22Rv1 (cell line): ENCODE results near the gene CCNK.

ENCODE experiments used
- ZFX ChIP-seq: fragments of 450-650 bp; IDR thresholded peaks from 2 replicates; pipeline ENCODE4 v1.6.1; 2017; ENCODE audit warnings: antibody characterized with exemption, borderline replicate concordance
- TF ChIP-seq, protein P1 (sequence below): fragments of 450-650 bp; IDR thresholded peaks from 2 replicates; pipeline ENCODE4 v1.5.1; 2017; ENCODE audit warnings: mild to moderate bottlenecking

DNA sequence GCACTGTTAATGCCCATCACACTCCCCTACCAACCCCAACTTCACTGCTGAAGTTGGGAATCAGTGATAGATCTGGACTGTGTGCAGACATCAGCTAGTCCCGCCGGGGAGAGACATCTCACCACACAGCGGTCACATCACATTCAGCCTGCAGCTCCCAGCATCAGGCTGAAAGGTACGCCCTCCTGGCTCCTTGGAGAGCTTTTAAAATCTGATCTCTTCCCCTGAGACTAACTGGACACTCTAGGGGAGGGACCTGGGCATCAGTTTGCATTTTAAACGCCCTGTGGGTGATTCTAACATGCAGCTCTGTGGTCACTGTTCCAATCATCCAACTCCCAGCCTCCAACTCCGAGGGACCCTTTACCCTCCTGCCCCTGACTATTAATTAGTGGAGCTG is 64.4 kb downstream of the CCNK start:
- TF ChIP-seq, protein P1, sequence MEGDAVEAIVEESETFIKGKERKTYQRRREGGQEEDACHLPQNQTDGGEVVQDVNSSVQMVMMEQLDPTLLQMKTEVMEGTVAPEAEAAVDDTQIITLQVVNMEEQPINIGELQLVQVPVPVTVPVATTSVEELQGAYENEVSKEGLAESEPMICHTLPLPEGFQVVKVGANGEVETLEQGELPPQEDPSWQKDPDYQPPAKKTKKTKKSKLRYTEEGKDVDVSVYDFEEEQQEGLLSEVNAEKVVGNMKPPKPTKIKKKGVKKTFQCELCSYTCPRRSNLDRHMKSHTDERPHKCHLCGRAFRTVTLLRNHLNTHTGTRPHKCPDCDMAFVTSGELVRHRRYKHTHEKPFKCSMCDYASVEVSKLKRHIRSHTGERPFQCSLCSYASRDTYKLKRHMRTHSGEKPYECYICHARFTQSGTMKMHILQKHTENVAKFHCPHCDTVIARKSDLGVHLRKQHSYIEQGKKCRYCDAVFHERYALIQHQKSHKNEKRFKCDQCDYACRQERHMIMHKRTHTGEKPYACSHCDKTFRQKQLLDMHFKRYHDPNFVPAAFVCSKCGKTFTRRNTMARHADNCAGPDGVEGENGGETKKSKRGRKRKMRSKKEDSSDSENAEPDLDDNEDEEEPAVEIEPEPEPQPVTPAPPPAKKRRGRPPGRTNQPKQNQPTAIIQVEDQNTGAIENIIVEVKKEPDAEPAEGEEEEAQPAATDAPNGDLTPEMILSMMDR: no peak
- TF ChIP-seq ZFX: no peak
